ENCODE data around the gene INPP5A.
"Not testable (repeated sequence)": the region's sequence is repeated elsewhere in the genome, so short reads cannot be mapped to it uniquely, and the experiment has no call there.

GRCh38 chr10:132704815-132705064 lies 167.2 kb downstream of the INPP5A start:
- TF ChIP-seq ZFX (IDR thresholded peaks at IDR 0.05); CTCF (conservative IDR thresholded peaks at IDR 0.05): not testable (repeated sequence)
